Neuron (in vitro differentiated cells): ENCODE results near the gene ZNF687.

Experiments
- H2AFZ ChIP-seq: one replicate; pipeline ENCODE4 v1.6.1; 2013; ENCODE audit warnings: low read depth, mild to moderate bottlenecking, inconsistent platforms, low read length, moderate library complexity
- H3K27me3 ChIP-seq: one replicate; pipeline ENCODE4 v1.6.1; 2013; ENCODE audit warnings: low read length; ENCODE audit not compliant: insufficient read depth
- H3K36me3 ChIP-seq: one replicate; pipeline ENCODE4 v1.6.1; 2013; ENCODE audit warnings: low read length; ENCODE audit not compliant: insufficient read depth
- H3K4me1 ChIP-seq: one replicate; pipeline ENCODE4 v1.6.1; 2013; ENCODE audit warnings: low read length; ENCODE audit not compliant: insufficient read depth
- H3K4me3 ChIP-seq: 2 replicates; pipeline ENCODE4 v1.5.1; 2013; ENCODE audit warnings: mild to moderate bottlenecking, low read length, moderate library complexity
- H3K9me3 ChIP-seq: one replicate; pipeline ENCODE4 v1.6.1; 2013; ENCODE audit warnings: low read length

Gene ZNF687

DNA sequence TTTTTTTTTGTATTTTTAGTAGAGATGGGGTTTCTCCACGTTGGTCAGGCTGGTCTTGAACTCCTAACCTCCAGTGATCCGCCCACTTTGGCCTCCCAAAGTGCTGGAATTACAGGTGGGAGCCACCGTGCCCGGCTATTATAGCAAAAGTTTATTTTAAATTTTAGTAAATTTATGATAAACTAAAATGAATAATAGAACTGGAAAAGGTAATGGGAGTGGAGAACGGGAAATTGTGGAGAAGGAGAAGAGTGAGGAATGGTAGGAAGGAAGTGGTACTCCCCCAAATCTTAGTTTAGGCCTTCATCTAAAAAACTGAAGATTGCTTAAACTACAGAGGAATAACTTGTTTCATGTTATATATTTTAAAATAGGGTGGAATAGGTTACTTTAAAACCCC, 52.7 kb downstream of the ZNF687 start:
- Histone ChIP-seq H2AFZ (no peak overlapping the region), H3K4me3 (no peak overlapping the region), H3K27me3 (no peaks in the 10 kb centered on the region), H3K4me1 (no peaks in the 10 kb centered on the region), H3K9me3 (no peaks in the 10 kb centered on the region), H3K36me3 (no peaks in the 10 kb centered on the region)

DNA sequence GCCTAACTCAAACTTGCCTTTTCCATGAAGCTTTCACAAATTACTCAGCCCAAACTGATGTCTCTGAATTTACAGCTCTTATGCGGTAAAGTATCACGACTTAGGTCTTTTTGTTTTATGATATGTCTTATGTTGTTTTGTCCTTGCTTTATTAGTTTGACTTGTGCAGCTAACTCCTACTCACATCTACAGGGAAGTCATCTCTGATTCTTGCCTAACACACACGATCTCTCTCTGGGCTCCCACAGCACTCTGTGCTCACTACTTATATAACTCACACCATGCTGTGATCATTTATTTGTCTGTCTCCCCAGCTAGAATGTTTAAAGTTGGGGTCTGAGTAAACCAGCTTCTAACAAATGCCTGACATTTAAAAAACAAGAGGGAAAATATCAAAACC, 54.5 kb downstream of the ZNF687 start:
- H3K9me3 ChIP-seq = no peaks in the 10 kb centered on the region
- peaks cover 3% of the 10 kb centered on the region for H3K4me1 ChIP-seq
- H2AFZ ChIP-seq = no peak overlapping the region
- no peaks in the 10 kb centered on the region for H3K27me3 ChIP-seq
- H3K36me3 ChIP-seq = no peaks in the 10 kb centered on the region
- no peak overlapping the region for H3K4me3 ChIP-seq

GRCh38 chr1:151340870-151341754, 59.0 kb downstream of the ZNF687 start:
- Histone ChIP-seq H3K4me3 (no peak overlapping the region), H3K36me3 (peaks cover 31% of the 10 kb centered on the region), H3K27me3 (no peaks in the 10 kb centered on the region), H3K9me3 (no peaks in the 10 kb centered on the region), H2AFZ (no peak overlapping the region), H3K4me1 (peaks cover 26% of the 10 kb centered on the region)
